Activated T-cell treated with anti-CD3 and anti-CD28 coated beads, Interleukin-2, amount 50 U/mL, for 24 hours (primary cell): ENCODE results near the gene DEDD.
"Not testable (repeated sequence)": the region's sequence is repeated elsewhere in the genome, so short reads cannot be mapped to it uniquely, and the experiment has no call there.

Source experiments
- DNase-seq: peaks from one replicate; pipeline ENCODE4 v3.0.0-alpha.2; 2020
- H3K27ac Mint-ChIP-seq: 2 replicates; pipeline ENCODE4 v1.8.0; 2020; ENCODE audit warnings: mild to moderate bottlenecking, mixed read lengths
- H3K27me3 Mint-ChIP-seq: 2 replicates; pipeline ENCODE4 v1.8.0; 2020; ENCODE audit warnings: mixed read lengths
- H3K36me3 Mint-ChIP-seq: 2 replicates; pipeline ENCODE4 v1.8.0; 2020; ENCODE audit warnings: low read depth, mixed read lengths
- H3K4me1 Mint-ChIP-seq: 2 replicates; pipeline ENCODE4 v1.8.0; 2020; ENCODE audit warnings: low read depth, mixed read lengths
- H3K4me3 Mint-ChIP-seq: 2 replicates; pipeline ENCODE4 v1.8.0; 2020; ENCODE audit warnings: mild to moderate bottlenecking, moderate library complexity, mixed read lengths
- H3K9me3 Mint-ChIP-seq: 2 replicates; pipeline ENCODE4 v1.8.0; 2020; ENCODE audit warnings: mixed read lengths

DEDD gene

GRCh38 chr1:161121042-161121650, 11.3 kb downstream of the DEDD start:
- Mint-ChIP-seq H3K27ac (peak overlapping the region; percentile 87), H3K4me1 (peaks cover 56% of the 10 kb centered on the region), H3K27me3 (no peaks in the 10 kb centered on the region), H3K9me3 (no peaks in the 10 kb centered on the region), H3K36me3 (peaks cover 97% of the 10 kb centered on the region), H3K4me3 (no peak overlapping the region)
- DNase-seq, result no peak

- H3K9me3 Mint-ChIP-seq, result no peaks in the 10 kb centered on the region
- no peaks in the 10 kb centered on the region for H3K27me3 Mint-ChIP-seq
- H3K4me1 Mint-ChIP-seq, result peaks cover 70% of the 10 kb centered on the region
- DNase-seq, result peak; percentile 68
- peak overlapping the region; percentile 92 for H3K27ac Mint-ChIP-seq
- peak overlapping the region; percentile 97 for H3K4me3 Mint-ChIP-seq
- H3K36me3 Mint-ChIP-seq, result peaks cover 97% of the 10 kb centered on the region
These were observed 13.2 kb downstream of the DEDD start for GRCh38 chr1:161119092-161119903.

GRCh38 chr1:161117759-161118581, 14.5 kb downstream of the DEDD start, which contains the start of the genes NIT1 and PFDN2:
TSS of gene NIT1 (plus strand) at chr1:161118105. CDS start at chr1:161118177, 72 bp downstream.
TSS of gene PFDN2 (minus strand) at chr1:161118037. CDS start at chr1:161118026, 11 bp downstream.
- peak within 1 kb of the TSS; percentile 92 for H3K27ac Mint-ChIP-seq

GRCh38 chr1:161115961-161116360, 16.5 kb downstream of the DEDD start:
- not testable (repeated sequence) for H3K9me3 Mint-ChIP-seq, DNase-seq, H3K27me3 Mint-ChIP-seq
- Mint-ChIP-seq H3K27ac (peak overlapping the region; percentile 92), H3K36me3 (peaks cover 93% of the 10 kb centered on the region), H3K4me1 (peaks cover 80% of the 10 kb centered on the region), H3K4me3 (peak overlapping the region; percentile 97)

More at GRCh38 chr1:161117759-161118581, 14.5 kb downstream of the DEDD start, which contains the start of the genes NIT1 and PFDN2:
- Mint-ChIP-seq H3K9me3 (no peaks in the 10 kb centered on the region), H3K27me3 (no peaks in the 10 kb centered on the region), H3K4me1 (peaks cover 83% of the 10 kb centered on the region), H3K36me3 (peaks cover 97% of the 10 kb centered on the region), H3K4me3 (peak within 1 kb of the TSS; percentile 97)
- DNase-seq, result peak; percentile 93

- Mint-ChIP-seq H3K27me3 (no peaks in the 10 kb centered on the region), H3K27ac (peak overlapping the region; percentile 92), H3K4me3 (peak overlapping the region; percentile 97), H3K9me3 (no peaks in the 10 kb centered on the region), H3K4me1 (peaks cover 75% of the 10 kb centered on the region), H3K36me3 (peaks cover 91% of the 10 kb centered on the region)
- no peak for DNase-seq
These were observed 17.2 kb downstream of the DEDD start for GRCh38 chr1:161115132-161115711.

GRCh38 chr1:161114556-161114955, 17.9 kb downstream of the DEDD start:
- Mint-ChIP-seq H3K36me3 (peaks cover 90% of the 10 kb centered on the region), H3K27ac (peak overlapping the region; percentile 92), H3K9me3 (no peaks in the 10 kb centered on the region), H3K4me3 (peak overlapping the region; percentile 97), H3K4me1 (peaks cover 68% of the 10 kb centered on the region), H3K27me3 (no peaks in the 10 kb centered on the region)
- DNase-seq, result no peak

GRCh38 chr1:161113915-161114314, 18.6 kb downstream of the DEDD start:
- peak overlapping the region; percentile 78 for H3K27ac Mint-ChIP-seq
- H3K27me3 Mint-ChIP-seq, result no peaks in the 10 kb centered on the region
- no peaks in the 10 kb centered on the region for H3K9me3 Mint-ChIP-seq
- peaks cover 66% of the 10 kb centered on the region for H3K4me1 Mint-ChIP-seq
- H3K36me3 Mint-ChIP-seq, result peaks cover 91% of the 10 kb centered on the region
- H3K4me3 Mint-ChIP-seq, result peak overlapping the region; percentile 12
- no peak for DNase-seq

- Mint-ChIP-seq H3K27me3 (no peaks in the 10 kb centered on the region), H3K4me3 (peak overlapping the region; percentile 1), H3K27ac (peak overlapping the region; percentile 75), H3K36me3 (peaks cover 83% of the 10 kb centered on the region), H3K4me1 (peaks cover 57% of the 10 kb centered on the region), H3K9me3 (no peaks in the 10 kb centered on the region)
- DNase-seq, result no peak
These were observed 20.9 kb downstream of the DEDD start for GRCh38 chr1:161111527-161111926.

- Mint-ChIP-seq H3K9me3 (no peaks in the 10 kb centered on the region), H3K36me3 (peaks cover 83% of the 10 kb centered on the region), H3K27ac (peak overlapping the region; percentile 75), H3K4me1 (peaks cover 56% of the 10 kb centered on the region), H3K27me3 (no peaks in the 10 kb centered on the region), H3K4me3 (no peak overlapping the region)
- no peak for DNase-seq
These were observed 21.4 kb downstream of the DEDD start for GRCh38 chr1:161111117-161111516.

GRCh38 chr1:161106431-161106830, 26.0 kb downstream of the DEDD start:
- peaks cover 29% of the 10 kb centered on the region for H3K4me1 Mint-ChIP-seq
- no peaks in the 10 kb centered on the region for H3K27me3 Mint-ChIP-seq
- no peak overlapping the region for H3K27ac Mint-ChIP-seq
- DNase-seq, result no peak
- H3K9me3 Mint-ChIP-seq, result no peaks in the 10 kb centered on the region
- H3K36me3 Mint-ChIP-seq, result peaks cover 80% of the 10 kb centered on the region
- H3K4me3 Mint-ChIP-seq, result no peak overlapping the region

- H3K27me3 Mint-ChIP-seq, result no peaks in the 10 kb centered on the region
- peaks cover 46% of the 10 kb centered on the region for H3K4me1 Mint-ChIP-seq
- no peaks in the 10 kb centered on the region for H3K9me3 Mint-ChIP-seq
- DNase-seq, result no peak
- no peak overlapping the region for H3K27ac Mint-ChIP-seq
- H3K36me3 Mint-ChIP-seq, result peaks cover 60% of the 10 kb centered on the region
- no peak overlapping the region for H3K4me3 Mint-ChIP-seq
These were observed 31.9 kb downstream of the DEDD start for GRCh38 chr1:161100556-161100955.

GRCh38 chr1:161099090-161099802, 33.2 kb downstream of the DEDD start:
- Mint-ChIP-seq H3K27ac (peak overlapping the region; percentile 41), H3K9me3 (no peaks in the 10 kb centered on the region), H3K4me1 (peaks cover 45% of the 10 kb centered on the region), H3K4me3 (peak overlapping the region; percentile 52), H3K36me3 (peaks cover 51% of the 10 kb centered on the region), H3K27me3 (no peaks in the 10 kb centered on the region)
- no peak for DNase-seq

- Mint-ChIP-seq H3K4me3 (peak within 1 kb of the TSS; percentile 73), H3K27me3 (no peaks in the 10 kb centered on the region), H3K9me3 (no peaks in the 10 kb centered on the region), H3K36me3 (peaks cover 44% of the 10 kb centered on the region), H3K4me1 (peaks cover 48% of the 10 kb centered on the region), H3K27ac (peak within 1 kb of the TSS; percentile 82)
- peak; percentile 76 for DNase-seq
These were observed 34.0 kb downstream of the DEDD start, which contains the start of gene KLHDC9 for GRCh38 chr1:161098210-161099068. TSS of gene KLHDC9 (plus strand) at chr1:161098361. CDS start at chr1:161098536, 175 bp downstream.
